Prostate gland (tissue), 2 donors: Measurements from ENCODE around the gene PDHX.

Source experiments
- CTCF ChIP-seq, 4 experiments: fragments of 200-600 bp in 2 of 4; fragments of 450-650 bp in 2 of 4; sonication (generic) in 2 of 4; IDR thresholded peaks; 1 replicate in 3 of 4; 2 replicates in 1 of 4; pipeline ENCODE4 v1.5.1; 2016 to 2019; ENCODE audit warnings: antibody characterized with exemption in 4 of 4, mild to moderate bottlenecking in 2 of 4, moderate library complexity in 2 of 4
- POLR2A ChIP-seq: fragments of 450-650 bp; IDR thresholded peaks from one replicate; pipeline ENCODE4 v1.6.1; 2016; ENCODE audit warnings: antibody characterized with exemption, mild to moderate bottlenecking
- POLR2AphosphoS5 ChIP-seq: sonication (generic); formaldehyde crosslinking; IDR thresholded peaks from one replicate; pipeline ENCODE4 v1.6.1; 2017; ENCODE audit warnings: antibody characterized with exemption

- TF ChIP-seq CTCF (IDR thresholded peaks at IDR 0.05) (no peak), POLR2A (no peak), POLR2AphosphoS5 (no peak)
Observed at GRCh38 chr11:34957206-34957605, 40.8 kb downstream of the PDHX start.
